ENCODE results near the gene GRK1.

GRK1 gene

DNA sequence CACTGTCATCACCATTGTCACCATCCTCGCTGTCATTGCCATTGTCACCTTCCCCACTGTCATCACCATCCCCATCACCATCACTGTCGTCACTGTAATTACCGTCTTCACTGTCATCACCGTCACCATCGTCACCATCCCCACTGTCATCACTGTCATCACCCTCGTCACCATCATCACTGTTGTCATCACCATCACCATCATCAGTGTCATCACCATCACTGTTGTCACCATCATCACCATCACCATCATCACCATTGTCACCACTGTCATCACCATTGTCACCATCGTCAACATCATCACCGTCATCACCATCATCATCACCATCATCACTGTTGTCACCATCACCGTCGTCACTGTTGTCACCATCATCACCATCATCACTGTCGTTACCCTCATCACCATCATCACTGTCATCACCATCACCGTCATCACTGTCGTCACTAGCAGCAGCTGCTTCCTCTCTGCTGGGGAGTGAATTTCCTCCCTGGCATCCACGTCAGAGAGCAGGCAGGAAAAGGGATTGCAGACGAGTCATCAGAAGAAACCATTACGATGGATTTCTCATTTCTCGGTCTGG, 119.3 kb downstream of the GRK1 start:
- no peaks in the 10 kb centered on the region for H3K36me3 ChIP-seq (ENCODE audit: control insufficient read depth, insufficient read depth, low read length)
- no peak overlapping the region for H3K27ac ChIP-seq (ENCODE audit: insufficient read depth, low read length, poor library complexity, severe bottlenecking)

More for the DNA sequence above, 119.3 kb downstream of the GRK1 start:
- DNase-seq = no peak
- Histone ChIP-seq H3K27me3 (replicated peaks; ENCODE audit: control insufficient read depth, insufficient read depth, low read length, poor library complexity, severe bottlenecking) (no peaks in the 10 kb centered on the region), H3K4me3 (ENCODE audit: insufficient read depth, low read depth, low read length, poor library complexity, severe bottlenecking) (no peak overlapping the region), H3K9me3 (ENCODE audit: control insufficient read depth, low read length) (no peaks in the 10 kb centered on the region), H3K4me1 (ENCODE audit: control insufficient read depth, insufficient read depth, low read length, poor library complexity, severe bottlenecking) (no peaks in the 10 kb centered on the region)

Measured in effector memory CD4-positive, alpha-beta T cell (primary cell).